ENCODE results near the gene MAEA.

The MAEA gene

DNA sequence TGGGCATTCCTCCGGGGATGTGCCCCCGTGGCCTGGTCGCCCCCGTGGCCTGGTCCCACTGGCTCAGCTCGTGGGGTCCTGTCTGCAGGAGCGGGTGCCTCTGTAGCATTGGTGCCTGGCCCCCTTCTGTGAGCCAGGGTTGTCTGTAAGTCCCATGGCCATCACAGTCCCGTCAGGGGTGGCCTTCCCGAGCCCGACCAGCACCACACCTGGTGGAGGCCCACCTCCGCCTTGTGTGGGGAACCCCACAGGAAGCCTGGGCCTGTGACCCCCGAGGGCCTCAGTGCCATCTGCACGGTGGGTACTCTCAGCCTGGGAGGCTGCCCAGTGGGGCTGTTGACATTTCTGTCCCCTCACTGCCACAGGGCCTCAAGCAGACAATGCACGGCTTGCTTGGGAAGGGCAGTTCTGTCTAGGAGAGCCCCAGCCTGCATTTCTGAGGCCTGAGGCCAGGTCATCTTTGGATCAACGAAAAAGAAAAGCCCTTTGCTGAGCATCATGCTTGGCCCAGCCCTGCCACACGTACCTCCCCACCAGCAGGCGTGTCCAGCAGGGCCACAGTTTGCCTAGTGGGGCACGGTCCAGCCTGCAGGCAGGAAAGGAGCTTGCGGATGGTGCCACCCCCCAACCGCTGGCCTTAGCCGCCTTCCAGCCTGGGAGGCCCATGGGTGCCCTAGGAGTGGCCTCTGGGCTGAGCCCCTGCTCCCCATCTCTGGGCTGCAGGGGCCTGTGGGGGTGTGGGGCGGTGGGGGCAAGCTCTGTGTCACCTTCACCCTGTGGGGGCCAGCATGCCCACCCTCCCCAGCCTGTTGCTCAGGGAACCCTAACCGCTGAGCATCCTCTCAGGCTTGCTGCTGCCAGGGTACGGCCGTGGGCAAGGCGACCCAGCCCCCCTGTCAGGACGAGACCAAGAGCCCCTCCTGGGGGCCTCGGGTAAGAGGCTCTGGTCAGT, 93.4 kb downstream of the MAEA start:
- no peak for DNase-seq

- no peak for DNase-seq
Observed at GRCh38 chr4:1383728-1384591, 94.3 kb downstream of the MAEA start.

GRCh38 chr4:1384675-1385372, 95.1 kb downstream of the MAEA start:
- no peak for DNase-seq

DNA sequence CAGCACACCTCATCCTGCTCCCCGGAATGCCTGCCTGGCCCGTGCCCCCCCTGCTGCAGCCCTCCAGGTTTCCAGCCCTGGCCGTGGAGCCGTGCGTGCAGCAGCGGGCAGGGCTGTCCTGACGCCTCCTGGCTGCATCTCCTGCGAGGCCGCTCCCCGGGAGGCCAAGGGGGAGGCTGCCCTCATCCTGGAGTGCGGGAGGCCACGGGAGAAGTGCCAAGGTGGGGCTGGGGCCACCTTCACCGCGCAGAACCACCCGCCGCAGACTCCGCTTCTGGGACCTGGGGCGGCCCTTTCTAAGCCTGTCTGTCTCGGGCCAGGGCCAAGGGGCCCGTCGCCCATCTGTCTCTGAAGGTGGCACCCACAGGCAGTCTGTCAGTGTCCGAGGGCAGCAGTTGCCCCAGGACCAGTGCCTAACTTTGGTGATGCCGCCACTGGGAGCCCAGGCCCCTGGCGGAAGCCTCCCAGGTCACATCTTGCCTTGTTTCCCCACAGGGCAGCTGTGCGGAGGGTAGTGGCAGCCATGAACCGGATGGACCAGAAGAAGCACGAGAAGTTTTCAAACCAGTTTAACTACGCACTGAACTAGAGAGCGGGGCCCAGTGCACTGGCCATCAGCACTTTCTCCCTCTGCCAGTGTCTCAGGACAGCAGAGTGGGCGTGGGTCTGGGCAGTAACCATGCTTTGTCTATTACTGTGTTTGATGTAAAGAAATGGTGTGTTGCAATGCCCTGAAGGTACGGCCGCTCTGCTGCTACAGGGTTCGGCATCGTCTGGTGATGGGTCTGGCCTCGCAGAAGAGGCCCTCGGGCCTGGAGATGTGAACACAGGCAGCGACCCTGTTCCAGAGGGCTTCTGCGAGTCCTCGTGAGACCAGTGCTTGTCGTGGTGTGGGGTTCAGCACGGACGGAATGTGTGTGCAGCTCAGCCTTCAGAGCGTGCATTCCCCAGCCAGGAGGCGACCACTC, 96.0 kb downstream of the MAEA start:
- no peak for DNase-seq
